ENCODE results near the gene SBK2.
A peak's percentile ranks its signal among the peaks of the same experiment; 100 is the strongest.

The SBK2 gene

GRCh38 chr19:55504981-55505380 lies 32.0 kb downstream of the SBK2 start:
- Histone ChIP-seq H3K27me3 (peaks cover 24% of the 10 kb centered on the region), H3K36me3 (no peaks in the 10 kb centered on the region), H3K4me3 (ENCODE audit: low read depth in 1 of 2, low read length in 1 of 2) (no peak overlapping the region), H3K9me3 (no peaks in the 10 kb centered on the region), H3K27ac (no peak overlapping the region), H3K4me1 (ENCODE audit: control insufficient read depth in 1 of 2, insufficient read depth in 1 of 2, low read depth in 1 of 2, low read length in 1 of 2) (peaks cover 7 to 11% of the 10 kb centered on the region in 2 experiments)
- no peak for TF ChIP-seq CTCF (IDR thresholded peaks at IDR 0.05)

GRCh38 chr19:55504252-55504603 lies 32.7 kb downstream of the SBK2 start:
- Histone ChIP-seq H3K4me1 (ENCODE audit: control insufficient read depth in 1 of 2, insufficient read depth in 1 of 2, low read depth in 1 of 2, low read length in 1 of 2) (peaks cover 7 to 11% of the 10 kb centered on the region in 2 experiments), H3K27ac (no peak overlapping the region), H3K36me3 (no peaks in the 10 kb centered on the region), H3K9me3 (no peaks in the 10 kb centered on the region), H3K4me3 (ENCODE audit: low read depth in 1 of 2, low read length in 1 of 2) (peak overlapping the region; percentile 54 to 67), H3K27me3 (peaks cover 21% of the 10 kb centered on the region)
- TF ChIP-seq CTCF (IDR thresholded peaks at IDR 0.05): no peak

- TF ChIP-seq CTCF (IDR thresholded peaks at IDR 0.05): peak; percentile 93
- H3K27me3 ChIP-seq: peaks cover 17% of the 10 kb centered on the region
- H3K9me3 ChIP-seq: no peaks in the 10 kb centered on the region
- no peak overlapping the region for H3K27ac ChIP-seq
- H3K36me3 ChIP-seq: no peaks in the 10 kb centered on the region
- peak overlapping the region; percentile 54 to 67 for H3K4me3 ChIP-seq (ENCODE audit: low read depth in 1 of 2, low read length in 1 of 2)
- H3K4me1 ChIP-seq (ENCODE audit: control insufficient read depth in 1 of 2, insufficient read depth in 1 of 2, low read depth in 1 of 2, low read length in 1 of 2): peaks cover 7 to 11% of the 10 kb centered on the region in 2 experiments
Observed at GRCh38 chr19:55503502-55504251, 33.3 kb downstream of the SBK2 start.

GRCh38 chr19:55503157-55503501 lies 33.8 kb downstream of the SBK2 start:
- Histone ChIP-seq H3K4me3 (ENCODE audit: low read depth in 1 of 2, low read length in 1 of 2) (no peak overlapping the region), H3K27me3 (peaks cover 17% of the 10 kb centered on the region), H3K4me1 (ENCODE audit: control insufficient read depth in 1 of 2, insufficient read depth in 1 of 2, low read depth in 1 of 2, low read length in 1 of 2) (peaks cover 7 to 11% of the 10 kb centered on the region in 2 experiments), H3K27ac (no peak overlapping the region), H3K36me3 (no peaks in the 10 kb centered on the region), H3K9me3 (no peaks in the 10 kb centered on the region)
- no peak for TF ChIP-seq CTCF (IDR thresholded peaks at IDR 0.05)

- Histone ChIP-seq H3K4me3 (ENCODE audit: low read depth in 1 of 2, low read length in 1 of 2) (no peak overlapping the region), H3K4me1 (ENCODE audit: control insufficient read depth in 1 of 2, insufficient read depth in 1 of 2, low read depth in 1 of 2, low read length in 1 of 2) (peaks cover 7 to 11% of the 10 kb centered on the region in 2 experiments), H3K36me3 (no peaks in the 10 kb centered on the region), H3K27ac (no peak overlapping the region), H3K9me3 (no peaks in the 10 kb centered on the region), H3K27me3 (peaks cover 17% of the 10 kb centered on the region)
- TF ChIP-seq CTCF (IDR thresholded peaks at IDR 0.05): no peak
Observed at GRCh38 chr19:55502197-55502952, 34.6 kb downstream of the SBK2 start.
